HG02870 (cell line): ENCODE data around the gene SLC25A12.
"Not testable (repeated sequence)": the region's sequence is repeated elsewhere in the genome, so short reads cannot be mapped to it uniquely, and the experiment has no call there.

Experiments used
- ATAC-seq: cut with Tn5 transposase; IDR thresholded peaks from one replicate; pipeline ENCODE4 v1.9.1; 2021; ENCODE audit warnings: mild to moderate bottlenecking, moderate library complexity; ENCODE audit not compliant: unreplicated experiment

The SLC25A12 gene

GRCh38 chr2:171893824-171894611 lies at the start of gene SLC25A12:
SLC25A12 (minus strand) TSS chr2:171894244; CDS start chr2:171894214, 30 bp downstream.
- peak; percentile 85 for ATAC-seq

GRCh38 chr2:171941316-171941699 lies 47.3 kb upstream of the SLC25A12 start:
- no peak for ATAC-seq

GRCh38 chr2:171939743-171940071 lies 45.7 kb upstream of the SLC25A12 start:
- ATAC-seq = no peak

GRCh38 chr2:171939058-171939742 lies 45.2 kb upstream of the SLC25A12 start:
- ATAC-seq = no peak

- no peak for ATAC-seq
Observed at GRCh38 chr2:171930385-171930784, 36.3 kb upstream of the SLC25A12 start.

- ATAC-seq = no peak
Observed at GRCh38 chr2:171924170-171924942, 30.3 kb upstream of the SLC25A12 start.

- no peak for ATAC-seq
Observed at GRCh38 chr2:171923206-171923605, 29.2 kb upstream of the SLC25A12 start.

- ATAC-seq = peak; percentile 96
Observed at GRCh38 chr2:171922230-171923022, 28.4 kb upstream of the SLC25A12 start, which contains the start of gene HAT1. HAT1 (plus strand) TSS chr2:171922461; CDS start chr2:171922501, 40 bp downstream.

GRCh38 chr2:171921970-171922229 lies 27.9 kb upstream of the SLC25A12 start:
- ATAC-seq = no peak

- no peak for ATAC-seq
Observed at GRCh38 chr2:171919453-171919852, 25.4 kb upstream of the SLC25A12 start.

- no peak for ATAC-seq
Observed at GRCh38 chr2:171913517-171913916, 19.5 kb upstream of the SLC25A12 start.

- ATAC-seq = no peak
Observed at GRCh38 chr2:171910494-171910893, 16.4 kb upstream of the SLC25A12 start.

- ATAC-seq = no peak
Observed at GRCh38 chr2:171909266-171909665, 15.2 kb upstream of the SLC25A12 start.

GRCh38 chr2:171908235-171908634 lies 14.2 kb upstream of the SLC25A12 start:
- ATAC-seq = no peak

- no peak for ATAC-seq
Observed at GRCh38 chr2:171902840-171903420, 8.9 kb upstream of the SLC25A12 start.

GRCh38 chr2:171899623-171900282 lies 5.7 kb upstream of the SLC25A12 start:
- not testable (repeated sequence) for ATAC-seq

- ATAC-seq = no peak
Observed at GRCh38 chr2:171895786-171896185, 1.7 kb upstream of the SLC25A12 start.

- ATAC-seq = no peak
Observed at GRCh38 chr2:171894612-171894947, 536 bp upstream of the SLC25A12 start.

GRCh38 chr2:171893196-171893823 lies 734 bp downstream of the SLC25A12 start:
- peak; percentile 17 for ATAC-seq

- no peak for ATAC-seq
Observed at GRCh38 chr2:171889808-171890207, 4.2 kb downstream of the SLC25A12 start.
